Hepatocyte (in vitro differentiated cells): ENCODE results near the gene PPP3R1. TPM values are rescaled to one million over a fixed set of nuclear protein-coding genes. Genes with fewer than 3 reads are reported as not detected.

ENCODE experiments used
- DNase-seq: peaks from one replicate; pipeline ENCODE4 v3.0.0-alpha.2; 2016; ENCODE audit warnings: low spot score
- H2AFZ ChIP-seq: fragments of 200-600 bp; sonication (generic); 2 replicates; pipeline ENCODE4 v1.6.0; 2016; ENCODE audit warnings: antibody characterized with exemption, mild to moderate bottlenecking
- H3K27ac ChIP-seq: fragments of 200-600 bp; sonication (generic); 2 replicates; pipeline ENCODE4 v1.5.1; 2016; ENCODE audit warnings: mild to moderate bottlenecking
- H3K27me3 ChIP-seq: fragments of 200-600 bp; sonication (generic); 2 replicates; pipeline ENCODE4 v1.6.1; 2016
- H3K36me3 ChIP-seq: fragments of 200-600 bp; sonication (generic); replicated peaks from 2 replicates; pipeline ENCODE4 v1.5.1; 2016; ENCODE audit warnings: low read depth; ENCODE audit not compliant: insufficient read depth
- H3K4me1 ChIP-seq: fragments of 200-600 bp; sonication (generic); 2 replicates; pipeline ENCODE4 v1.5.1; 2016; ENCODE audit warnings: mild to moderate bottlenecking, moderate library complexity; ENCODE audit not compliant: insufficient read depth
- H3K4me2 ChIP-seq: fragments of 200-600 bp; sonication (generic); 2 replicates; pipeline ENCODE4 v1.6.0; 2016
- H3K4me3 ChIP-seq: fragments of 200-600 bp; sonication (generic); 2 replicates; pipeline ENCODE4 v1.5.1; 2016; ENCODE audit warnings: mild to moderate bottlenecking
- H3K79me2 ChIP-seq: fragments of 200-600 bp; sonication (generic); 2 replicates; pipeline ENCODE4 v1.6.0; 2017; ENCODE audit warnings: mild to moderate bottlenecking
- H3K9me2 ChIP-seq: fragments of 200-600 bp; sonication (generic); replicated peaks from 2 replicates; pipeline ENCODE4 v1.6.0; 2017; ENCODE audit warnings: mild to moderate bottlenecking; ENCODE audit not compliant: insufficient read depth
- H3K9me3 ChIP-seq: fragments of 200-600 bp; sonication (generic); 2 replicates; pipeline ENCODE4 v1.5.1; 2016; ENCODE audit warnings: low read depth, mild to moderate bottlenecking
- H4K20me1 ChIP-seq: fragments of 200-600 bp; sonication (generic); 2 replicates; pipeline ENCODE4 v1.6.0; 2016; ENCODE audit warnings: mild to moderate bottlenecking; ENCODE audit not compliant: insufficient read depth, poor library complexity, severe bottlenecking
- EZH2 ChIP-seq: fragments of 200-600 bp; sonication (generic); IDR thresholded peaks from 2 replicates; pipeline ENCODE4 v1.6.1; 2016; ENCODE audit warnings: antibody characterized with exemption, mild to moderate bottlenecking, borderline replicate concordance
- EZH2phosphoT487 ChIP-seq: fragments of 200-600 bp; sonication (generic); IDR thresholded peaks from one replicate; pipeline ENCODE4 v1.6.1; 2018; ENCODE audit warnings: antibody characterized with exemption, mild to moderate bottlenecking, low read depth, moderate library complexity; ENCODE audit not compliant: unreplicated experiment, severe bottlenecking
- WGBS: methylation state at CpG from one replicate; pipeline ENCODE4 v1.1.6; 2016; ENCODE audit warnings: low lambda C conversion rate; ENCODE audit errors: missing lambda C conversion rate; 5-methylcytosine and 5-hydroxymethylcytosine counted together
- polyA plus RNA-seq: library from polyadenylated mRNA; unstranded; fragments of >200 nt; fragmentation: Nextera tagmentation; extraction: Ambion mirVana; gene quantifications from 2 replicates; pipeline ENCODE4 v1.2.1, GENCODE V29; 2016
- total RNA-seq: library from RNA; depleted of rRNA; stranded (reverse); fragments of >200 nt; gene quantifications from 2 replicates; pipeline ENCODE4 v1.2.3, GENCODE V29; 2014
- TF ChIP-seq, protein P1 (sequence below): fragments of 200-600 bp; sonication (generic); IDR thresholded peaks from 2 replicates; pipeline ENCODE4 v1.5.1; 2016; ENCODE audit warnings: antibody characterized with exemption, mild to moderate bottlenecking; ENCODE audit not compliant: poor library complexity

Gene PPP3R1
- total and polyA plus RNA-seq, 2 experiments from 2014 or later = 5.1 to 46.5 TPM

DNA sequence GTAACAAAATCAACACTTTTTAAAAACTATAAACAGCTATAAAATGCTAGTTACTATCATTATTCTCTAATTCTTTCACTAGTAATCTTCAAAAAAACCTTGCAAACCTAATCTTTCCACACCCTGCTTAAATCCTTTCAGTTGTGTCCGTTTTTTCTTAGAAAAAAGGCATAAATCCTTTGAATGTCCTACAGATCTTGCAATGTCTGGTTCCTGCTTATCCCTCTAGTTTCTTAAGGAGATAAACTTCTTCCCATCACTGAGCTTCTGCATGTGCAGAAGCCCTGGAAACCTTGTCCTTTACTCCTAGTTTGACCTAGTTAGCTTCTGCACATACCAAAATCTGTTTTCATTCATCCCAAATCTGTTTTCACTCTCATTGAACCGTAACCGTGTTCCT lies 95.9 kb downstream of the PPP3R1 start:
- Histone ChIP-seq H3K4me3 (peak overlapping the region; percentile 80), H3K27me3 (no peaks in the 10 kb centered on the region), H2AFZ (peak overlapping the region; percentile 25), H3K36me3 (no peaks in the 10 kb centered on the region), H3K9me2 (no peaks in the 10 kb centered on the region), H3K4me2 (peak overlapping the region; percentile 95), H3K79me2 (peaks cover 40% of the 10 kb centered on the region), H3K27ac (peak overlapping the region; percentile 95), H4K20me1 (no peaks in the 10 kb centered on the region), H3K4me1 (peaks cover 13% of the 10 kb centered on the region), H3K9me3 (no peaks in the 10 kb centered on the region)
- WGBS = 20% methylated on average over 3 of the region's 3 CpGs
- TF ChIP-seq, protein P1, sequence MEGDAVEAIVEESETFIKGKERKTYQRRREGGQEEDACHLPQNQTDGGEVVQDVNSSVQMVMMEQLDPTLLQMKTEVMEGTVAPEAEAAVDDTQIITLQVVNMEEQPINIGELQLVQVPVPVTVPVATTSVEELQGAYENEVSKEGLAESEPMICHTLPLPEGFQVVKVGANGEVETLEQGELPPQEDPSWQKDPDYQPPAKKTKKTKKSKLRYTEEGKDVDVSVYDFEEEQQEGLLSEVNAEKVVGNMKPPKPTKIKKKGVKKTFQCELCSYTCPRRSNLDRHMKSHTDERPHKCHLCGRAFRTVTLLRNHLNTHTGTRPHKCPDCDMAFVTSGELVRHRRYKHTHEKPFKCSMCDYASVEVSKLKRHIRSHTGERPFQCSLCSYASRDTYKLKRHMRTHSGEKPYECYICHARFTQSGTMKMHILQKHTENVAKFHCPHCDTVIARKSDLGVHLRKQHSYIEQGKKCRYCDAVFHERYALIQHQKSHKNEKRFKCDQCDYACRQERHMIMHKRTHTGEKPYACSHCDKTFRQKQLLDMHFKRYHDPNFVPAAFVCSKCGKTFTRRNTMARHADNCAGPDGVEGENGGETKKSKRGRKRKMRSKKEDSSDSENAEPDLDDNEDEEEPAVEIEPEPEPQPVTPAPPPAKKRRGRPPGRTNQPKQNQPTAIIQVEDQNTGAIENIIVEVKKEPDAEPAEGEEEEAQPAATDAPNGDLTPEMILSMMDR = no peak
- no peak for DNase-seq

DNA sequence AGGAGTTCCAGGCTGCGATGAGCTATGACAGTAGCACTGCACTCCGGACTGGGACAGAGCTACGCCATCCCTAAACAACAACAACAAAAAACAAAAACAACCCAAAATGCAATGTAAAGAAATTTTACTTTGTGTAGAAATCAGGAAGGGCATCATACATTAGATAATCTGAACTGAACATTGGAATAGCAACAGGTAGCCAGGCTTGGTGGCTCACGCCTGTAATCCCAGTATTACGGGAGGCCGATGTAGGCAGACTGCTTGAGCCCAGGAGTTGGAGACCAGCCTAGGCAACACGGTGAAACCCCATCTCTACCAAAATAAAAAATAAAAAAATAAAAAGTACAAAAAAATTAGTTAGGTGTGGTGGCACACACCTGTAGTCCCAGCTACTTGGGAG lies 96.7 kb downstream of the PPP3R1 start:
- H3K4me2 ChIP-seq = no peak overlapping the region
- no peak for DNase-seq
- no peaks in the 10 kb centered on the region for H3K9me3 ChIP-seq
- H3K36me3 ChIP-seq = no peaks in the 10 kb centered on the region
- peaks cover 13% of the 10 kb centered on the region for H3K4me1 ChIP-seq
- H4K20me1 ChIP-seq = no peaks in the 10 kb centered on the region
- H3K27me3 ChIP-seq = no peaks in the 10 kb centered on the region
- H3K9me2 ChIP-seq = no peaks in the 10 kb centered on the region
- H3K4me3 ChIP-seq = no peak overlapping the region
- H2AFZ ChIP-seq = no peak overlapping the region
- peaks cover 40% of the 10 kb centered on the region for H3K79me2 ChIP-seq
- WGBS = 97% methylated on average over 7 of the region's 7 CpGs
- TF ChIP-seq EZH2 = no peak
- TF ChIP-seq EZH2phosphoT487 = no peak
- TF ChIP-seq, protein P1 = no peak
- H3K27ac ChIP-seq = no peak overlapping the region

DNA sequence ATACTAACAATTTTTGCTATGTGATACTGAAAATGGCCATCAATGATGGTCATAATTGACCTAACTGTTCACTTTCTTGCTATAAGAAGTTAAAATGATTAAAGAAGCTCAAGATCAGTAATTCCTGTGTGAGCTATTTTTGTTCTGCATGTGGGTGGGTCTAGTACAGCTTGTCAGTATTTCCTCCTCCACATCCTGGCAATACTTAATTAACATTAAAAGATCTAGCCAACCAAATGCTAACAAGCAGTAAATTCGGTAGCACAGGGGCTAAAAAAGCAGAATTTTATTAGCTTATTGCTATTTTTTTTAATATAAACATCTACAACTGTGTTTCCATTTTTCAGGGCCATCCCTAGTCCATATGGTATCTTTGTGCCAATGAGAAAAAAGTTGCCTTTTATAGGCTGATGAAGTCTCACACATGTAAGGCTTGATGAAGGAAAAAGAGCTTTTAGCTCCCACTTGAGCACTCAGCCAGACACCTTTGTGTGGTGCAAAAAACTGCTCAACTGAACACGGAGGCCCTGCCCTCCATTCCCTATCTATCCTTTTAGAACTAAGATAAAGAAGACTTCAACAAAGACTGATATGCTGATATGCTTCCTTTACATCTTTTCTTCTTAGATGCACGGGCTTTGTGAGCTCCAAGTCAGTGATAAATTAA lies 99.5 kb downstream of the PPP3R1 start:
- no peak overlapping the region for H2AFZ ChIP-seq
- DNase-seq = no peak
- H4K20me1 ChIP-seq = no peaks in the 10 kb centered on the region
- peaks cover 6% of the 10 kb centered on the region for H3K4me1 ChIP-seq
- H3K4me3 ChIP-seq = no peak overlapping the region
- no peaks in the 10 kb centered on the region for H3K9me2 ChIP-seq
- TF ChIP-seq EZH2phosphoT487 = no peak
- TF ChIP-seq, protein P1 = no peak
- TF ChIP-seq EZH2 = no peak
- no peaks in the 10 kb centered on the region for H3K27me3 ChIP-seq
- 79% methylated on average over 3 of the region's 3 CpGs for whole genome bisulfite sequencing
- peaks cover 18% of the 10 kb centered on the region for H3K79me2 ChIP-seq
- H3K36me3 ChIP-seq = no peaks in the 10 kb centered on the region
- no peak overlapping the region for H3K4me2 ChIP-seq
- H3K9me3 ChIP-seq = no peaks in the 10 kb centered on the region
- H3K27ac ChIP-seq = no peak overlapping the region

DNA sequence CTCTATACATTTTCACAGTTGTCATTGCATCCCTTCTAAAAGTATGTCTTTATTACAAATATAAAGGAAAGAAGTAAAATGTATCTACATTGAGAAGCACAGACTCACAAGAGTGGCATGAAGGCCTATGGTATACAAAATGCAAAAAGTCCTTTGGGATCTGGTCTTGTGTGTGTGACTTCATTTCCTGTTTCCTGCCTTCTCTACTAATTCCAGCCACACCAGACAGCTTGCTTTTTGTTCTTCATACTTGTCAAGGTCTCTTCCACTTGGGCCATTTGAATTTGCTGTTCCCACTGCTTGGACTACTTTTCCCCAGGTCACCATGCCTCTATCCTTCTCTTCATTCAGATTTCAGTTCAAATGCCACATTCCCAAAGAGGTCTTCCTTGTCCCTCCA lies 101.3 kb downstream of the PPP3R1 start:
- H3K9me2 ChIP-seq = no peaks in the 10 kb centered on the region
- no peaks in the 10 kb centered on the region for H4K20me1 ChIP-seq
- H3K27me3 ChIP-seq = no peaks in the 10 kb centered on the region
- peaks cover under 1% of the 10 kb centered on the region for H3K4me1 ChIP-seq
- H3K36me3 ChIP-seq = no peaks in the 10 kb centered on the region
- DNase-seq = no peak
- H3K9me3 ChIP-seq = no peaks in the 10 kb centered on the region
- no peak overlapping the region for H3K4me3 ChIP-seq
- TF ChIP-seq, protein P1 = no peak
- no peak for TF ChIP-seq EZH2phosphoT487
- TF ChIP-seq EZH2 = no peak
- H3K4me2 ChIP-seq = no peak overlapping the region
- no peak overlapping the region for H3K27ac ChIP-seq
- H2AFZ ChIP-seq = no peak overlapping the region
- peaks cover 9% of the 10 kb centered on the region for H3K79me2 ChIP-seq
